GM12873 (cell line): Measurements from ENCODE around the gene MTCH1.

ENCODE experiments used
- TF ChIP-seq, protein P1 (sequence below): IDR thresholded peaks from 2 replicates; pipeline ENCODE4 v1.5.1; 2012; ENCODE audit warnings: low read depth, mild to moderate bottlenecking, moderate library complexity, low read length, control low read depth; ENCODE audit not compliant: insufficient read depth; ENCODE audit errors: missing control alignments

MTCH1 gene

DNA sequence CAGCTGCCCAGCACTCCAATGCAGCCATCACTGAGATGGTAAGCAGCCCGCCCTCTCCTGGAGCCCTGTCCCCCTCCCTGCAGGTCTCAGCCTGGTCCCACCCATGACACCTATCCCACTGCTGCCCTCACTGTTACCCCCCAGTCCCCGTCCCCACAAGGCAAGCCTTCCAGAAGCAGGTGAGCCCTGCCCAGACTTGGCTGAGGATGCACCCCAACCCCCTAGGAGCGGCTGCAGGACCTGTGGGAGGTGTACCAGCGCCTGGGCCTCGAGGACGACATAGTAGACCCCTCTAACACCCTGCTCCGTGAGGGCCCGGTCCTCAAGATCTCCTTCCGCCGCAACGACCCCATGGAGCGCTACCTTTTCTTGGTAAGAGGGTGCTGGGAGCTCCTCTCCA lies 28.7 kb upstream of the MTCH1 start:
- TF ChIP-seq, protein P1, sequence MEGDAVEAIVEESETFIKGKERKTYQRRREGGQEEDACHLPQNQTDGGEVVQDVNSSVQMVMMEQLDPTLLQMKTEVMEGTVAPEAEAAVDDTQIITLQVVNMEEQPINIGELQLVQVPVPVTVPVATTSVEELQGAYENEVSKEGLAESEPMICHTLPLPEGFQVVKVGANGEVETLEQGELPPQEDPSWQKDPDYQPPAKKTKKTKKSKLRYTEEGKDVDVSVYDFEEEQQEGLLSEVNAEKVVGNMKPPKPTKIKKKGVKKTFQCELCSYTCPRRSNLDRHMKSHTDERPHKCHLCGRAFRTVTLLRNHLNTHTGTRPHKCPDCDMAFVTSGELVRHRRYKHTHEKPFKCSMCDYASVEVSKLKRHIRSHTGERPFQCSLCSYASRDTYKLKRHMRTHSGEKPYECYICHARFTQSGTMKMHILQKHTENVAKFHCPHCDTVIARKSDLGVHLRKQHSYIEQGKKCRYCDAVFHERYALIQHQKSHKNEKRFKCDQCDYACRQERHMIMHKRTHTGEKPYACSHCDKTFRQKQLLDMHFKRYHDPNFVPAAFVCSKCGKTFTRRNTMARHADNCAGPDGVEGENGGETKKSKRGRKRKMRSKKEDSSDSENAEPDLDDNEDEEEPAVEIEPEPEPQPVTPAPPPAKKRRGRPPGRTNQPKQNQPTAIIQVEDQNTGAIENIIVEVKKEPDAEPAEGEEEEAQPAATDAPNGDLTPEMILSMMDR, result no peak

DNA sequence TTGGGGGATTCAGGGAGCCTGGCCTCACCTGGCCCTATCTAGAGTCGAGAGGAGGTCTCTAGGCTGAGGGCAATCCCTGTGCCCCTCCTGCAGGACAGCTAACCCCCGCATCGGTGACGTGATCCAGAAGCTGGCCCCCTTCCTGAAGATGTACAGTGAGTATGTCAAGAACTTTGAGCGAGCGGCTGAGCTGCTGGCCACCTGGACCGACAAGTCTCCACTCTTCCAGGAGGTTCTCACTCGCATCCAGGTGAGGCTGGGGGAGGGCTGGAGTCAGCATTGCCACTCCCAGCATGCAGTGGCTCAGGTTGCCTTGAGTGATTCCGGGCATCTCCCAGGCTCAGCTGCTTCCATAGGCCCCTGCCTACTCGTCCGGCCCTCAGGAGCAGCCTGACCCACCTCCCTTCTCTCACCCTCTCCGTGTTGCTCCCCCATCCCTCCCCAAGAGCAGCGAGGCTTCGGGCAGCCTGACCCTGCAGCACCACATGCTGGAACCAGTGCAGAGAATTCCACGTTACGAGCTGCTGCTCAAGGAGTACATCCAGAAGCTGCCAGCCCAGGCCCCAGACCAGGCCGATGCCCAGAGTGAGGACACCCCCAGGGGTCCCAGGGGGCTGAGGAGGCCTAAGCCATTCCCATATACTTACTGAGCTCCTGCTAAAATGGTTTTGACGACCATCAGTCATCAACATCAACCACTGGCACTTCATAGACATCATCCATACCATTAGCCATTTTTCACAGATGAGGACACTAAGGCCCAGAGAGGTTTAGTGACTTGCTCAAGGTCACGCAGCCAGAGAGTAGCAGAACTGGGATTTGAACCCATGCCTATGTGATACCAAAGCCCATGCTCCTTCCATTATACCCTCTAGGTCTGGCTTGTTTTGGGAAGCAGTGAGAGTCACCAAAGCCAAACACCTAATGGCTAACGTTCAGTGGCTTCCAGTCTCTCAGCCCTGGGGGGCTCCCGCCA lies 27.8 kb upstream of the MTCH1 start:
- TF ChIP-seq, protein P1, result no peak

DNA sequence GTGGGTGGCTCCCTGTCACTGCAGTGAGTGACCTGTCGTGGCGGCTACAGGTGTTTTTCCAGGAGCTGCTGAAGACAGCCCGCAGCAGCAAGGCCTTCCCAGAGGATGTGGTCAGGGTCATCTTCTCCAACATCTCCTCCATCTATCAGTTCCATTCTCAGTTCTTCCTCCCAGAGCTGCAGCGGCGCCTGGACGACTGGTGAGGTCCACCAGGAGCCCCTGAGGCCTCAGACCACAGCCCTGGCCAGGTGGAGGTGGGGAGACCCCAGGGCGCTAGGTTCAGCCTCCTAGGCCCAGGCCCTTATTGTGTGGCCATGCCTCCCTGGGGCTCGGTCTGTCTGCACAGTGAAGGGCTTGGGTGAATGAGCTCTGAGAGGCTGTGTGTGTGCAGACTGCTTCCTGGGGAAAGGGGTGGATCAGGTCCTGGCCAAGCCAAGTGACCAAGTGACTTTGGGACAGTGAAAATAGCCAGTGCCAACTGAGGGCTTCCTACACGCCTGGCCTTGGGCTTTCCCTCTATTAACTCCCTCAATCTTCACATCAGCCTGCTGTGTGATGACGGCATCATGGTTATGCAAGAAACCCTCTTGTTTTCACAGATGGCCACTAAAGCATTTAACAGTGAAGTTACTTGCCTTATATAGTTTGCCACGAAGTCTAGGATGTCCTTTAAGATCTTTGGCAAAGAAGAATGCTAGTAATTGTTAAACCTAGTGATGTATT lies 25.8 kb upstream of the MTCH1 start:
- TF ChIP-seq, protein P1, result no peak

DNA sequence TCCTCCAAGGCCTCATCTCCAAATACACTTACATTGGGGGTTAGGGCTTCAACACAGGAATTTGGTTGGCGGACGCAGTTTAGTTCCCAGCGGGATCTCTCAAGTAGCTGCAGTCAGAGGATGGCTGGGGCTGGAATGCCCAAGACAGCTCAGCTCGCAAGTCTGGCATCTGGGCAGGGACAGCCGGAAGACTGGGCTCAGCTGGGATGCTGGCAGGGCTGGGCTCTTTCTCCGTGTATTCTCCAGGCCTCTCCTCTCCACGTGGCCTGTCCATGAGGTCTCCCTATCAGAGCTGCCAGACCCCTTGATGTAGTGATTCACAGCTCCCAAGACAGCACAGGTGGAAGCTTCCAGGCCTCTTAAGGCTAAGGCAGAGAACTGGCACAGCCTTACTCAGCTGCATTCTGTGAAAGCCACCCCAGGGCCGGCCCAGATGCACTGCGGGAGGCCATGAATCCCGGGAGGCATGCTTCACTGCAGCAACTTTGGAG lies 24.5 kb upstream of the MTCH1 start:
- TF ChIP-seq, protein P1, result no peak

DNA sequence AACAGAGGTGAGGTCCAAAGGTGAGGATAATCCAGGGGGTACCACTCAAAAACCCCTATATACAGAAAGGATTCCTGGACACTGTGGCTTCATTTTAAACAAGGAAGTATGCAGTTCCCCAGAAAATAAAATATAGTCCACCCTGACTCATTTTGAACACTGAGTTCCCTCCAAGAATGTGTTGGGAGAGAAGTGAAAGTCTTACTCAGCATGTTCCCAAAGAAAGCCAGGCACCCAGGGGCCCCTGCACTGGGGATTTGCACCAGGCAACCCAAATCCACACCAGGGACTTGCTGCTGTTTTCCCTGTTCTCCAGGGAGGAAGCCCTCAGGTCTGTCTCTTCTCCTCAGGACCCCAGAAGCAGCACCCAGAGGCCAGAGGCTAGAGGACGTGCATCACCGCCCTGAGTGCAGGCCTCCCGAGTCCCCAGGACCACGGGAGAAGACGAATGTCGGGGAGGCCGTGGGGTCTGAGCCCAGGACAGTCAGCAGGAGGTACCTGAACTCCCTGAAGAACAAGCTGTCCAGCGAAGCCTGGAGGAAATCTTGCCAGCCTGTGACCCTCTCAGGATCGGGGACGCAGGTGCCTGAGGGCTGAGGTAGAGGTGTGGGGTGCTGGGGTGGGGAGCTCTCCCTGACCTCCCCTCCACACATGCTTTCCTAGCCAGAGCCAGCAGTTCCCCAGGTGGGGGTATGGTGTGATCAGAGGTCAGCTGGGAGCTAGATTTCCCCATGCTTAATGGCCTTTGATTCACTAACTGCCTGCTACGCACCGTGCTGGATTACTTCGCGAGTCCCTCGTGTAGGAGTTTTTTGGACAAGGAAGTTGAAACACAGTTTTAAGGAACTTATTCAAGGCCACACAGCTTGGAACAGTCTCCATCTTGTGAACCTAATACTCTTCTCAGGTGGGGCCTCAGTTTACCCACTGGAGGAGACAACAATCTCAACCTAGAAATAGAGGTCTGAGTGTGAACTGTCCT lies 22.8 kb upstream of the MTCH1 start:
- TF ChIP-seq, protein P1, result no peak

DNA sequence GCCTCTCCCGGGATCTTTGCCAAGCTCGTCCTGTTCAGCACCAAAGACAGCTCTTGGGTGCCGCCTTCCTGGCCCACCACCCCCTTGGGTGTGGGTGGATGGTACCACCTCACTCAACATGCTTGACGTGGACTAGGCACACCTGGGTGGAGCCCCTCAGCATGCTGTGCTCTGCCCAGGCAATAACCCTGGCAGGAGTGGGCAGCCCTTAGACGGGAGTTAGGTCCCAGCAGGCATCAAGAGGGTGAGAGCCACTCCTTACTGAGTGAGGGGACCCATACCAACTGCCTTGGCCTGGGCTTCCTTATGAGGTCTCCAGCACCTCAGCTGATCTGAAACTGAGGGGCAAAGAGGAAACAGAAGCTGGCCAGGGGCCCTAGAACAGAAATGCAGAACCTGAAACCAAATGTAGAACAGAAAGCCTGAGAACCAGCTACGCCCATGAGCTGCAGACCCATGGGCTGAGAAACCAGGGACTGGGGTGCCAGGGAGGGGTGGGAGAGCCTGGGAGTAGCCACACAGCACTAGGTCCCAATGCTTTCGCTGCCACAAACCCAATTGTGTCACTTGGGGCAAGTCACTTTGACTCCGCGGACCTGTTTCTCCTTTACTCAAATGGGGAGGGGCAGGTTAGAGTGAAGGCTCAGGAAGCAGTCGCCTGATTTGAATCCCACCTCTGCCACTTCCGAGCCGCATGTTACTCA lies 21.5 kb upstream of the MTCH1 start:
- TF ChIP-seq, protein P1, result no peak
